Stimulated activated CD8-positive, alpha-beta memory T cell treated with anti-CD3 and anti-CD28 coated beads, Interleukin-4, amount 100 ng/mL, for 4 hours (primary cell): Measurements from ENCODE around the gene EMC1.
A peak's percentile ranks its signal among the peaks of the same experiment; 100 is the strongest.
"Not testable (repeated sequence)": the region's sequence is repeated elsewhere in the genome, so short reads cannot be mapped to it uniquely, and the experiment has no call there.

Experiments used
- DNase-seq, 2 donors: peaks; one replicate each; pipeline ENCODE4 v3.0.0-alpha.2; 2020; ENCODE audit warnings: low read depth in 2 of 2, low spot score in 1 of 2

EMC1 gene

DNA sequence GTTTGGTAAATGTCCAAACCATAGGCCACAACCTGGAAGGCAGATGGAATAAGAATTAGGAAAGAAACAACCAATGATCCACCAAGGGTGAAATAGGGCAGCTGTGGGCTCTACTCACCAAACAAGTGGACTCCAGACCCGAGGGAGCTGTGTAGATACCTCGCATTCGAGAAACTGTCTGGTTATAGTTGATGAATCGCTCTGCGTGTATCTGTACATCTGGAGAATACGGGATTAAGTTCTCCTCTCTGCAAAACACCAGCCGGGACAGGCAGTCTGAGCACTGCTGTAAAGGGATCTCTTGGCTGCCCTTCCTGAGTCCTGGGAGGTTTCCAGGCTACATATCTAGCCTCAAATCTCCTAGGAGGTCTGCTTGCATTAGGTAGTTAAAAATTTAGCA, 31.9 kb downstream of the EMC1 start:
- no peak for DNase-seq

DNA sequence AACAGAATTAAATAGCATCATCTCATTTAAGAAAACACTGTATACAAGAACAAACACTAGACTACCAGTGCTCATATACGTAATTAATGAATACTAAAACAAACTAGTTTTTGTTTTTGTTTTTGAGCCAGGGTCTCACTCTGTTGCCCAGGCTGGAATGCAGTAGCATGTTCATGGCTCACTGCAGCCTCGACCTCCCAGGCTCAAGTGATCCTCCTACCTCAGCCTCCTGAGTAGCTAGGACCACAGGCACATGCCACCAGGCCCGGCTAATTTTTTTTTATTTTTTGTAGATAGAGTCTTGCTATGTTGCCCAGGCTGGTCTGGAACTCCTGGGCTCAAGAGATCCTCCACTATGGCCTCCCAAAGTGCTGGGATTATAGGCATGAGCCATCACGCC, 34.7 kb downstream of the EMC1 start:
- not testable (repeated sequence) for DNase-seq

GRCh38 chr1:19213580-19213979, 37.7 kb downstream of the EMC1 start:
- no peak for DNase-seq

- no peak for DNase-seq
These were observed 39.2 kb downstream of the EMC1 start for GRCh38 chr1:19212167-19212566.

GRCh38 chr1:19210772-19211549, 40.4 kb downstream of the EMC1 start:
- no peak for DNase-seq

DNA sequence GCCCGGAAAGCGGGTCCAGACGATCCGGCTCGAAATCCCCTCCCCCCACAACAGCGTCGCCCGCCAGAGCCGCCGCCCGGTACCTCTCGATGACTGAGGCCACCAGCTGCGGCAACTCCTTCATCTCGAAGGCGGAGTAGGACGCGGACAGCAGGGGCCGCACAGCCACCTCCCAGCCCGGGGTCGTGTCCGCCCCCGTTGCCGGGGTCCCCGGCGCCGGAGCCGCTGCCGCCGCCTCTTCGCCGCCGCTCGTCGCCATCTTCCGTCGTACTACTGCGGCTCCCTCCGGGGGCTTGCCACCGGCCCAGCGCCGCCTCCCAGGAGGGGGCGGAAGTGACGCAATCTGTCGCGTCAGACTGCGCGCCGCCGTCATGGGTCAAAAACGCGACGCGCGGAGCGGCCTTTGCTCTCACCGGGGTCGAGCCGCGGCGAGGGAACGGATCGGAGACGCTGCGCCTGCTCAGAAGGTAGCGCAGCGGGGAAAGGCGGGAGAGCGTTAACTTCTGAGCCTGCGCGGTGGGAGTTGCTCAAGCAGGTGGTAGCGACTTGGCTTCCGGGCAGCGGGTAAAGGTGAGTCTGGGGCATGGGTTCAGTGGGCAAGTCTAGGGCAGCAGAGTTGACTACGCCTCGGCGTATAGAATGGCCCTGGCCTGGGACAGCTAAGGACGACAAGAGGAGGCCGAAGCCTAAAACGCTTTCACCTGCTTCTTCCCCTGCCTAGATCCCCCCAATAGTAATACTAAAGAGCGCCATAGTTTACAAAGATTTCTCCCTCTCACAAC, 41.1 kb downstream of the EMC1 start, which contains the start of gene UBR4:
UBR4 (minus strand) TSS at position 277 of the 782 bp plus-strand sequence; CDS start at position 259, 18 bp downstream.
- peak; percentile 93 to 94 for DNase-seq

DNA sequence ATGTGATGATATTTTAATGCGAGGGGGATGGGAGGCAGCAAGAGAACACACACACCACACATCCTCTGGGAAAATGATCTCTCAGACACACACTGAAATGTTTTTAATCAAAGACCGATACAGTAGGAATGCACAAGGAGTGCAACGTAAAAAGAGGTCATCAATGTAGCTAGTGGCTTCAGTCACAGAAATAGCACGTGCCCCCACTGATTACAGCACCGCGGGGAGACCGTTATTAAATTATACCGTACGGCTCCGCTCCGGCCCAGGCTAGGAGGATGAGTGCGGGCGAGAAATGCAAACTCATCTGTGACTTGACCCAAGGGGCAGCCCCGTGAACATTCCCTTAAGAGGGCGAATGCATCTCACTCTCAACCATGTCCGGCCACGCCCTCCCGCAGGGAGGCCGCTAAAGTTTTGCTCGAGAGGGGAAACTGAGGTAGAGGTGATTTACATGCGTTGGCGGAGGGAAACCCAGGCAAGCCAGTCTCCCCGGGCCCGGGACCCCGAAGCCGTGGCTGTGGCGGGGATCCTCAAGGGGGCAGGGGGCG, 41.8 kb downstream of the EMC1 start:
- peak; percentile 11 to 19 for DNase-seq

DNA sequence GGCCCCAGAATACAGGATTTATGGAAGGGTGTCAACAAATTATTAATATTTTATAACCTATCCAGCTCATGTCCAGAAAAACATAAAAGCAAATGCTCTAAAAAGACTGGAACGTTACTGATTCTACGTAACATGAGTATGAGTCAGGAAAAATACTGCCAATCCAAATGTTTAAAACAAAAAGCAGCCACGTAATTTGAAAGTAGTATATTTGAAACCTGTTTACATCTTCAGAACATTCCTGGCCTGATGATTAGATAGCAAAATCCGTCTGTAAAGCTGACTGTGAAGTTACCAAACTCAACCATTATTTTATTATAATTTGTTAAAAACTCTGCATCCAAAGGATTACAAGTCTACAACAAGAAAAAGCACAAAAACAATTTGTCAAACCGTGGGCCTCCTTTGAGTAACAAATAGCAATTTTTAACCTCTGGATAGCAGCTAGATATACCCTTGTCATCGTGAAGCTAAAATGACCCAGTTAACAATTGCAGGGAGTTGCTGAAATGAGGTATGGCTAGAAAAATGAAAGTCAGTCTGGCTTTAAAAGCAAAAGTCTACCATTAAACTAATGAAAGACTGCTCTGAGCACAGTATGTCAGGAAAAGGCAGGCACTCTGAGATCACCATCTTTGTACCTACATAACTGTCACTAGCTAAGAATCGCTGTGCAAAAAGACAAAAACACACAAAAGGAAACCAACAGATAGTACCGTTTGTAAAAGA, 42.5 kb downstream of the EMC1 start:
- DNase-seq: no peak

GRCh38 chr1:19206947-19207346, 44.4 kb downstream of the EMC1 start:
- no peak for DNase-seq

DNA sequence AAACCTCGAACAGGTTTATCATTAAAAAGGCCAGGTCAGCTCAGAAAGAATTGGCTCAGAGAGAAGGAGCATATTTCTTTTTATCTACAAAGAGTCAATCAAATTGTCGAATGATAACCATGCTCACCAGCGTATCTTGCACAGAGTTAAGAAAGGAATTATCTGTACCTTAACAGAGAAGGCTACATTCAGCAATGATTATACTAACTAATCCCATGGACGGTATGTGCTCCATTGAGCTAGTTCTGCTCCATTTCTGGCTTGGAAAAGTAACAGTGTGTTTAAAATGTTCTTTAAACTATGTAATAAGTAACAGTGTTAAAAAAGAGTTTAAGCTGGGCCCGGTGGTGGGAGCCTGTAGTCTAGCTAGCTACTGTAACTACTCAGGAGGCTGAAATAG, 45.5 kb downstream of the EMC1 start:
- no peak for DNase-seq

GRCh38 chr1:19205403-19205802, 45.9 kb downstream of the EMC1 start:
- DNase-seq: no peak

DNA sequence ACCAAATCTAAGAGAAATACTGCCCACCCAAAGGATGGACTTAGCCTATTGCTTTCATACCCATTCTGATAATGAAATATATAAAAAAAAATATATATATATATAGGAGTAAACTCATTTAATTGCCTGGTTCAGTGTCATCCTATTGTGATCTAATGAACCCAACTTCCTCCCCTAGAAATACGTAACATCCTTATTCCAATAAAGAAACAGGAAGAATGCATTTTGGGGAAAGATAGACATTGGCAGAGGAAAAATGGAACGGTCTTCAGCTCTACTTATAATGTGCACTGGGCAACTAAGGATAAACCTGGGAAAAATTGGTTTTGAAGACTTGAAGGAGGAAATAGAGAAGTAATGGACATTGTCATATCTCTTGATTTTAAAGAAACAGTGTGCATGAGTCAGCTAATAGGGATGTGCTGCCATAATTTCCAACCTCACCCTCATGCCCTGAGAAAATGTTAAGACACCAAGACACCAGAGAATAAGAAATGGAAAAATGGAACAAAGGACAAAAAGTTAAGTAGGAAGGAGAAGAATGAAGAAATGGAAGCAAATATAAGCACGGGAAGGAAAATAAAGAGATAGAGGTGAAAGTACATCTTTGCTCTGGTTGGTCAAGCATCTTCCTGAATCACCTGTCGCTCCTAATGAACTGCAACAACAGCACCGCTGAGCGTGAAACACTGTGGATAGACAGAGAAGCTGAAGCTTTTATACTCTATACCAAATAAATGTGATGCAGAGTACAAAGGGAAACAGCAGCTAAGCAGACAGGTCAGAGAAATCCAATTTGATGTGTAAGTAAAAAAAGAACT, 46.7 kb downstream of the EMC1 start:
- no peak for DNase-seq

DNA sequence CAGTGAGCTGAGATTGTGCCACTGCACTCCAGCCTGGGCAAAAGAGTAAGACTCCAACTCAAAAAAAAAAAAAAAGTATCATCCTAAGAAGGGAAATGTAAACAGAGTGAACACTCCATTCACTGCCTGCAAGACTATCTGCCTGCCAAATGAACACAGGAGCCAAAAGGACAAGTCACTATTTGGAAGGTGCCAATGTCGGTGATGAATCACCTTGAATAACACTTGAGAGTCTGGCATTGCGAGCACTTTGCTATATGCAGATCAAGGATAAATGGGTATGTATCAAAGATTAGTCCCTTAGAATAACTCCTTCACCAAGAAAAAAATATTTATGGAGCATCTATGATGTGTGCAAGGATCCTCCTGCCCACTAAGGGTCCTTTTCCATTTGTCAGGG, 47.9 kb downstream of the EMC1 start:
- DNase-seq: no peak

- no peak for DNase-seq
These were observed 48.9 kb downstream of the EMC1 start for GRCh38 chr1:19202396-19202795.

- no peak for DNase-seq
These were observed 51.2 kb downstream of the EMC1 start for GRCh38 chr1:19199969-19200604.

DNA sequence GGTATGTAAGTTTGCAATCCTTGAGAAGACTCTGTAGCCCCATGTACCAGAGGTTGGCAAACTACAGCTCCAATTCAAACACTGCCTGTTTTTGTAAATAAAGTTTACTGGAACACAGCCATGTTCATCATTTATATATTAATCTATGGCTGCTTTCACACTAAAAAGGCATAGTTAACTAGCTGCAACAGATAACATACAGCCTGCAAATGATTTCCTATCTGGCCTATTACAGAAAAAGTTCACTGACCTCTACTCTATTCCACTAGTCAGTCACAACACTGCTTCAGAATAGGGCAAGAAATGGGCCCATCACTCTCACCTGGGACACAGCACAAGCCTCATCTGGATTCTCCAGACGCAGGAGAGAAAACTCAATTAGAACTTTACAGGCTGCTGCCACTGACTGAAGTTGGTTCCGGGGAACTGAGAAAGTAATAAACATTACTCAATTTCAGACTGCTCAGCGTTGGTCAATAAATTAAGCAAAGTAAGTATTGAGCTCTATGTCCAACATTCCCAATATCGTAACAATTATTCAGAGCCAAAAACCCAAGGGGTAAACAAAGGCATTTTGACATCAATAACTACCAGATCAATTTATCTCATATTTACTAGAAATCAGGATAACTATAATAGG, 51.9 kb downstream of the EMC1 start:
- no peak for DNase-seq

GRCh38 chr1:19198820-19199219, 52.5 kb downstream of the EMC1 start:
- DNase-seq: no peak

- no peak for DNase-seq
These were observed 53.5 kb downstream of the EMC1 start for GRCh38 chr1:19197845-19198244.

DNA sequence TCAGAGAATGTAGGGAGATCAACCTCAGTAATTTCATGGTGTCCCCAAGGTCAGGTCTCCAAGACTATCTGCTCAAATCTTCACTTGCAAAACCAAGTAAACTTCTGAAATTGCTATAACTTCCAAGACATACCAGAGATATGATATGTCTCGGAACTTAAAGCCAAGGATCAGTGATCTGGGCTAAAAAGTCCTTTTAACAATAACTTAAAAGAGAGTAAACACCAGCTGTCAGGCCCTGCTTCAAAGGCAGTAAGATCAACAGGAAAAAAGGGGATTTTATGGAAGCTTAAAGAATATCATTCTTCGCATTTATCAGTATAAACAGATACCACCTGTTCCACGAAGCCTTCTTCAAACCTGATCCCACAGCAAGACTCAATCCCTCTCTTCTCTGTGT, 55.0 kb downstream of the EMC1 start:
- DNase-seq: no peak

DNA sequence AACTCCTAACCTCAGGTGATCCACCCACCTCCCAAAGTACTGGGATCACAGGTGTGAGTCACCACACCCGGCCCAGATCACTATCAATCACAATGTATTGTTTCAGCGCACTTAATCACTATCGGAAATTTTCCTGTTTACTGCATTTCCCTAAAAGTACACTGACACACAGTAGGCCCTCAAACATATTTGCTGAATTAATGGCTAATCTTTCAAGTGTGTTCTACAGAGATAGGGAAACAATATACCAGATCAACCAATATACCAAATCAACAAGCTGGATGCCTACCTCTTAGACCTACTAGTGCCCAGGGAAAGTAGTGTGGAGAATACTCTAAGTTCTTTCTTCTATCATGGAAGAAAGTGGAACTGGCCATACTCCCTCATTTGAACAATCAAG, 58.3 kb downstream of the EMC1 start:
- no peak for DNase-seq
